ENCODE data around the gene SLC17A1.

DNA sequence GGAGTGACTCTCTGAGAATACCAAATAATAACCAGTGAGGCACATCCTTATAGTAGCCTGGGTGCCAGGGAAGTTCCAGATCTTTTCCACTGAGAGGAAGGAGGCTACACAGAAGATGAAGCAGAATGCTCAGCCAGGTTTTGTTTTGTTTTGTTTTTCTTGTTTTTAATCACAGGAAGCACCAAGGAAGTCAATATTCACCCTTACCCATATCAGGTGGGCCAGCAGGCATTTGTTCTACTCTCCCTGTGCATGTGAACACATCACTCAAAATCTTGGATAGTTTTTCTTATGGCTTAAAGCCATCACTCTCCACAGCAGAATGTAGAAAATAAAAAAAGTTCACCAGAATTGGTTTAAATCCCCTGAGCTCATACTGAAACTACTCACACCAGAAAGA lies 10.5 kb downstream of the SLC17A1 start:
- no peak for TF ChIP-seq POLR2A (IDR thresholded peaks at IDR 0.05)
- TF ChIP-seq, protein P1, sequence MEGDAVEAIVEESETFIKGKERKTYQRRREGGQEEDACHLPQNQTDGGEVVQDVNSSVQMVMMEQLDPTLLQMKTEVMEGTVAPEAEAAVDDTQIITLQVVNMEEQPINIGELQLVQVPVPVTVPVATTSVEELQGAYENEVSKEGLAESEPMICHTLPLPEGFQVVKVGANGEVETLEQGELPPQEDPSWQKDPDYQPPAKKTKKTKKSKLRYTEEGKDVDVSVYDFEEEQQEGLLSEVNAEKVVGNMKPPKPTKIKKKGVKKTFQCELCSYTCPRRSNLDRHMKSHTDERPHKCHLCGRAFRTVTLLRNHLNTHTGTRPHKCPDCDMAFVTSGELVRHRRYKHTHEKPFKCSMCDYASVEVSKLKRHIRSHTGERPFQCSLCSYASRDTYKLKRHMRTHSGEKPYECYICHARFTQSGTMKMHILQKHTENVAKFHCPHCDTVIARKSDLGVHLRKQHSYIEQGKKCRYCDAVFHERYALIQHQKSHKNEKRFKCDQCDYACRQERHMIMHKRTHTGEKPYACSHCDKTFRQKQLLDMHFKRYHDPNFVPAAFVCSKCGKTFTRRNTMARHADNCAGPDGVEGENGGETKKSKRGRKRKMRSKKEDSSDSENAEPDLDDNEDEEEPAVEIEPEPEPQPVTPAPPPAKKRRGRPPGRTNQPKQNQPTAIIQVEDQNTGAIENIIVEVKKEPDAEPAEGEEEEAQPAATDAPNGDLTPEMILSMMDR (IDR thresholded peaks at IDR 0.05), result no peak

Measured in adrenal gland (tissue), 5 donors.